ENCODE data around the gene NADSYN1.

- TF ChIP-seq, protein P1, sequence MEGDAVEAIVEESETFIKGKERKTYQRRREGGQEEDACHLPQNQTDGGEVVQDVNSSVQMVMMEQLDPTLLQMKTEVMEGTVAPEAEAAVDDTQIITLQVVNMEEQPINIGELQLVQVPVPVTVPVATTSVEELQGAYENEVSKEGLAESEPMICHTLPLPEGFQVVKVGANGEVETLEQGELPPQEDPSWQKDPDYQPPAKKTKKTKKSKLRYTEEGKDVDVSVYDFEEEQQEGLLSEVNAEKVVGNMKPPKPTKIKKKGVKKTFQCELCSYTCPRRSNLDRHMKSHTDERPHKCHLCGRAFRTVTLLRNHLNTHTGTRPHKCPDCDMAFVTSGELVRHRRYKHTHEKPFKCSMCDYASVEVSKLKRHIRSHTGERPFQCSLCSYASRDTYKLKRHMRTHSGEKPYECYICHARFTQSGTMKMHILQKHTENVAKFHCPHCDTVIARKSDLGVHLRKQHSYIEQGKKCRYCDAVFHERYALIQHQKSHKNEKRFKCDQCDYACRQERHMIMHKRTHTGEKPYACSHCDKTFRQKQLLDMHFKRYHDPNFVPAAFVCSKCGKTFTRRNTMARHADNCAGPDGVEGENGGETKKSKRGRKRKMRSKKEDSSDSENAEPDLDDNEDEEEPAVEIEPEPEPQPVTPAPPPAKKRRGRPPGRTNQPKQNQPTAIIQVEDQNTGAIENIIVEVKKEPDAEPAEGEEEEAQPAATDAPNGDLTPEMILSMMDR (IDR thresholded peaks at IDR 0.05), result no peak
- no peak for TF ChIP-seq POLR2A (IDR thresholded peaks at IDR 0.05)
- TF ChIP-seq POLR2AphosphoS5 (IDR thresholded peaks at IDR 0.05), result no peak
Measured at GRCh38 chr11:71425409-71425808, 27.6 kb upstream of the NADSYN1 start.
